ENCODE data around the gene MYO1D. TPM values are rescaled to one million over a fixed set of nuclear protein-coding genes. Genes with fewer than 3 reads are reported as not detected.
"Not testable (repeated sequence)": the region's sequence is repeated elsewhere in the genome, so short reads cannot be mapped to it uniquely, and the experiment has no call there.

MYO1D gene
- total RNA-seq, 1 donor from 2014 or later: 12.9 TPM

DNA sequence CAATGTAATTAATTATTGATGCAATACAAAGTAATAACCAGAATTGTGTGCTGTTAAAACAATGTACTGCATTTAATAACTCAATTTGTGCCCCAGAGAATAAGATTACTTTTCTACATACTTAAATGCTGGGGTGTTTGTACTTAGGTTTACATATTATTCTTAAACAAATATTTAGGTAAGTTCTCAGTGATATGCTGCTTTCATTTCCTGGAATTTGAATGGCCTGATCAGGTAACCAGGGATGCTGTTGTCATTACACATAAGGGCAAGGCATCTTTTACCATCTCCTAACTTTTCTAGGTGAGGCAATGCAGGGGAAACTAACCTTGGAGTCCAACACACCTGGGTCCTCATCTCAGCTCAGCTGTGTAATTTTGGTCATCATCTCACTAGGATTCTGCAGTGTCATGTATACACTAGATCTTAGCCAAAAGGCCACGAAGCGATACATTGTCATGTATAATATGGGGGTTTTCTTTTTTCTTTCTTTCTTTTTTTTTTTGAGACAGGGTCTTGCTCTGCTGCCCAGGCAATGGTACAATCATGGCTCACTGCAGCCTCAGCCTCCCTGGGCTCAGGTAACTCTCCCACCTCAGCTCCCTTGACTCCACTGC, 45.2 kb downstream of the MYO1D start:
- no peak for DNase-seq
- Mint-ChIP-seq H3K4me3 (no peak overlapping the region), H3K27ac (no peak overlapping the region), H3K4me1 (peaks cover 7% of the 10 kb centered on the region), H3K9me3 (no peaks in the 10 kb centered on the region), H3K36me3 (ENCODE audit: low read depth) (no peaks in the 10 kb centered on the region), H3K27me3 (peaks cover 21% of the 10 kb centered on the region)
- intact Hi-C loops (cut with micrococcal nuclease): no loop called here

DNA sequence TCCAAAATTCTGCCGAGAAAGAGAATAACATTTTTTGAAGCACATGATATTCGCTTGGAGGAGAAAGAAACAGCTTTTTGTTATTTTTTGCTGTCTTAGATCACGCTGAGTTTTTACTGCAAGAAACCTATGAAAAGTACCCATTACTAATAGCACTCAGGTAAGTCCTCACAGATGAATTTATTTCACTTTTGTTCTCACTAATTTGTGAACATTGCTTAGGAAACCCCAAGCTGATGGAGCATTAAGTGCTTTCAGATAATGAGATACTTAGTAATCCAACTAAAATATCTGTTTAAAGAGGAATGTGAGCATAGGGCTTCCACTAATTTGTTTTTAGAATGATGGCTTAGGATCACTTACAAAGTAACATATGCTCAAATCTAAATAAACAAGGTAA, 45.7 kb downstream of the MYO1D start:
- H3K4me3 Mint-ChIP-seq: no peak overlapping the region
- no peaks in the 10 kb centered on the region for H3K36me3 Mint-ChIP-seq (ENCODE audit: low read depth)
- peaks cover 21% of the 10 kb centered on the region for H3K27me3 Mint-ChIP-seq
- H3K27ac Mint-ChIP-seq: no peak overlapping the region
- no peaks in the 10 kb centered on the region for H3K9me3 Mint-ChIP-seq
- peaks cover 7% of the 10 kb centered on the region for H3K4me1 Mint-ChIP-seq
- intact Hi-C loops (cut with micrococcal nuclease): no loop called here
- DNase-seq: no peak

- peaks cover 7% of the 10 kb centered on the region for H3K4me1 Mint-ChIP-seq
- intact Hi-C loops (cut with micrococcal nuclease): loop anchor here (5.0 kb wide), 1 partner anchor 33 kb away; no protein-coding TSS in a partner anchor
- no peak overlapping the region for H3K27ac Mint-ChIP-seq
- no peaks in the 10 kb centered on the region for H3K36me3 Mint-ChIP-seq (ENCODE audit: low read depth)
- no peak overlapping the region for H3K4me3 Mint-ChIP-seq
- no peak for DNase-seq
- H3K9me3 Mint-ChIP-seq: no peaks in the 10 kb centered on the region
- peaks cover 27% of the 10 kb centered on the region for H3K27me3 Mint-ChIP-seq
These were observed 48.1 kb downstream of the MYO1D start for GRCh38 chr17:32828822-32829221.

GRCh38 chr17:32827227-32827626, 49.7 kb downstream of the MYO1D start:
- H3K4me3 Mint-ChIP-seq: no peak overlapping the region
- intact Hi-C loops (cut with micrococcal nuclease): loop anchor here (5.0 kb wide), 1 partner anchor 35 kb away; no protein-coding TSS in a partner anchor
- H3K36me3 Mint-ChIP-seq (ENCODE audit: low read depth): no peaks in the 10 kb centered on the region
- H3K9me3 Mint-ChIP-seq: no peaks in the 10 kb centered on the region
- H3K27me3 Mint-ChIP-seq: peaks cover 23% of the 10 kb centered on the region
- H3K27ac Mint-ChIP-seq: no peak overlapping the region
- peaks cover 7% of the 10 kb centered on the region for H3K4me1 Mint-ChIP-seq
- no peak for DNase-seq

DNA sequence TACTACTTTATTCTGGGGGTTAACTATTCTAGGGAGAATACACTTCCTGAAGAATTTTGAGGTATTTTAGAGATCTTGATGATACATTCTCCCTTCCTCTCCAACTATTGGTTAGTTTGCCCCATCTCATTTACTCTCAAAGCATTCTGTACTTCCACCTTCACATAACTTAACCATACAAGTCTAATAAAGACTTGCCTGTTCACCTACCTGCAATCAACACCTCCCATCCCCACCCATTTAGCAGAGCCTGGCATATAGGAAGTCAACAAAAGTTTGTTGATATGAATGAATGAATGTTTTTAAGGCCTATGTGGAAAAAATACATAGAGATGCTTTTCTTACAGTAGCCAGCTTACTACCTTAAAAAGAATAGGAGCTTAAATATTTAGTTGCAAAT, 50.8 kb downstream of the MYO1D start:
- no peak overlapping the region for H3K27ac Mint-ChIP-seq
- H3K4me1 Mint-ChIP-seq: peaks cover 7% of the 10 kb centered on the region
- H3K4me3 Mint-ChIP-seq: no peak overlapping the region
- no peak for DNase-seq
- peaks cover 5% of the 10 kb centered on the region for H3K9me3 Mint-ChIP-seq
- intact Hi-C loops (cut with micrococcal nuclease): loop anchor here (5.0 kb wide), 1 partner anchor 36 kb away; no protein-coding TSS in a partner anchor
- peaks cover under 1% of the 10 kb centered on the region for H3K36me3 Mint-ChIP-seq (ENCODE audit: low read depth)
- peaks cover 29% of the 10 kb centered on the region for H3K27me3 Mint-ChIP-seq

DNA sequence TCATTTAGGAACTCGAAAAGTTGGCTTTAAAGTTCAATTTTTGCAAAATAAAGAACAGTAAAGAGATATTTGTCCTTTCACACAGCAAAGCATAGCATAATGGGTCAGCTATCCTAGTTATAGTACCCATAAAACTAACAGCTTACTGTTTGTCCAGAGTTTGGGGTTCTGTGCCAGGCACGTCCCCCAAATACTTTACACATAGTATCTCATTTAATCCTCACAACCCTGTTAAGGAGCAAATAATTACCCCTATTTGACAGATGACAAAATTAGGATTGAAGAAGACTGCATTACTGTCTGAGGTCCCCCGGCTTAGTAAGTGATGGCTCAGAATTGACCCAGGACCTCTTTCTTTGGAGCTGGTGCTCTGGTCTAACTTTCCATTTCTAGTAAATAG, 52.6 kb downstream of the MYO1D start:
- DNase-seq: no peak
- peaks cover 40% of the 10 kb centered on the region for H3K27me3 Mint-ChIP-seq
- H3K4me1 Mint-ChIP-seq: peaks cover 7% of the 10 kb centered on the region
- H3K36me3 Mint-ChIP-seq (ENCODE audit: low read depth): peaks cover 2% of the 10 kb centered on the region
- peaks cover 7% of the 10 kb centered on the region for H3K9me3 Mint-ChIP-seq
- no peak overlapping the region for H3K27ac Mint-ChIP-seq
- intact Hi-C loops (cut with micrococcal nuclease): no loop called here
- H3K4me3 Mint-ChIP-seq: no peak overlapping the region

DNA sequence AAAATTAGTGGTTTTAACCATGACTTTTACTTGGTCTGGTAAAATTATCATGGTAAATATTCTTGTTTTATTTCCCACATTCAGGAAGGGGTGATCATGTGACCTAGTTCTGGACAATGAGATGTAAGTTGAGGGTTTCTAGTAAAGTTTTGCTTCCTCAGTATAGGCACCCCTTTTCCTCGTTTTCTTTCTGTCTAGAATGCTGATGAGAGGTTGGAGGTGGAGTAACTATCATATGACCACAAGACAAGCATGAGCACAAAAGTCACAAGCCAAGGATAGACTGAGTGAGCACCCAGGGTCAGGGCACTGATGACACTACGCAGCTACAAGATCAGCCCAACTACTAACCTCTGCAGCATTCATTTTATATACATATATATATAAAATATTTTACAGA, 53.9 kb downstream of the MYO1D start:
- peaks cover 6% of the 10 kb centered on the region for H3K4me1 Mint-ChIP-seq
- H3K4me3 Mint-ChIP-seq: no peak overlapping the region
- no peak for DNase-seq
- intact Hi-C loops (cut with micrococcal nuclease): no loop called here
- H3K9me3 Mint-ChIP-seq: peaks cover 7% of the 10 kb centered on the region
- peaks cover 41% of the 10 kb centered on the region for H3K27me3 Mint-ChIP-seq
- no peak overlapping the region for H3K27ac Mint-ChIP-seq
- H3K36me3 Mint-ChIP-seq (ENCODE audit: low read depth): peaks cover 2% of the 10 kb centered on the region

DNA sequence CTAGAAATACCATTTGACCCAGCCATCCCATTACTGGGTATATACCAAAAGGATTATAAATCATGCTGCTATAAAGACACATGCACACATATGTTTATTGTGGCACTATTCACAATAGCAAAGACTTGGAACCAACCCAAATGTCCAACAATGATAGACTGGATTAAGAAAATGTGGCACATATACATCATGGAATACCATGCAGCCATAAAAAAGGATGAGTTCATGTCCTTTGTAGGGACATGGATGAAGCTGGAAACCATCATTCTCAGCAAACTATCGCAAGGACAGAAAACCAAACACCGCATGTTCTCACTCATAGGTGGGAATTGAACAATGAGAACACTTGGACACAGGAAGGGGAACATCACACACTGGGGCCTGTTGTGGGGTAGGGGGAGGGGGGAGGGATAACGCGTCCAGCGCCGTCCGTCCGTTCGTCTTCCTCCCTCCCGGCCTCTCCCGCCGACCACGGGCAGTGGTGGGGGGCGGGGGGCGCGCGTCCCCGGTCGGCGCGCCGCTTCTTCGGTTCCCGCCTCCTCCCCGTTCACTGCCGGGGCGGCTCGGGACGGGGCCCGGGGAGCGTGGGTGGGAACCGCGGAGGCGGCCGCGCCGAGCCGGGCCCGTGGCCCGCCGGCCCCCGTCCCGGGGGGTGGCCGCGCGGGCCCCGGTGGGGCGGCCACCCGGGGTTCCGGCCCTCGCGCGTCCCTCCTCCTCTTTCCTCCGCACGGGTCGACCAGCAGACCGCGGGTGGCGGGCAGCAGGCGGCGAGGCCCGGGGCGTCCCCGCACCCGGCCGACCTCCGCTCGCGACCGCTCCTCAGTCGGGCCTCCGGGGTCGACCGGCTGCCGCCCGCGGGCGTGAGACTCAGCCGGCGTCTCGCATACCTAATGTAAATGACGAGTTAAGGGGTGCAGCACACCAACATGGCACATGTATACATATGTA, 54.7 kb downstream of the MYO1D start:
- H3K36me3 Mint-ChIP-seq (ENCODE audit: low read depth); H3K27ac Mint-ChIP-seq; H3K4me3 Mint-ChIP-seq; intact Hi-C loops (cut with micrococcal nuclease); H3K9me3 Mint-ChIP-seq; H3K4me1 Mint-ChIP-seq: not testable (repeated sequence)
- DNase-seq: peak; percentile 64
- peaks cover 40% of the 10 kb centered on the region for H3K27me3 Mint-ChIP-seq

DNA sequence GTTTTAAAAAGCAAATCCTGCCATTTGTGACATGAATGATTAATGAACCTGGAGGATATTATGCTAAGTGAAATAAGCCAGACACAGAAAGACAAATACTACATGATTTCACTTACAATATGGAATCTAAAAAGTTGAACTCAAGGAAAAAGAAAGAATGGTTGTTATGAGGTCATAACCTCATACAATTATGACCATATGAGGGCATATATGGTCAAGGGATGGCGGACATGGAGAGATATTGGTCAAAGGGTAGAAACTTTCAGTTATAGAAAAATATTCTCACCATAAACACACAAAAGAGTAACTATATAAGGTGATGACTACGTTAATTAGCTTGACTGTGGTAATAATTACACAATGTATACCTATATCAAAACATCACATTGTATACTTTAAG, 56.5 kb downstream of the MYO1D start:
- peaks cover 36% of the 10 kb centered on the region for H3K27me3 Mint-ChIP-seq
- peaks cover 2% of the 10 kb centered on the region for H3K36me3 Mint-ChIP-seq (ENCODE audit: low read depth)
- H3K27ac Mint-ChIP-seq: no peak overlapping the region
- H3K4me3 Mint-ChIP-seq: no peak overlapping the region
- DNase-seq: no peak
- intact Hi-C loops (cut with micrococcal nuclease): no loop called here
- H3K4me1 Mint-ChIP-seq: peaks cover 2% of the 10 kb centered on the region
- peaks cover 7% of the 10 kb centered on the region for H3K9me3 Mint-ChIP-seq

- Mint-ChIP-seq H3K4me1 (peaks cover 3% of the 10 kb centered on the region), H3K9me3 (peaks cover 7% of the 10 kb centered on the region), H3K27me3 (peaks cover 31% of the 10 kb centered on the region), H3K27ac (no peak overlapping the region), H3K4me3 (no peak overlapping the region), H3K36me3 (ENCODE audit: low read depth) (peaks cover 2% of the 10 kb centered on the region)
- no peak for DNase-seq
- intact Hi-C loops (cut with micrococcal nuclease): no loop called here
These were observed 57.1 kb downstream of the MYO1D start for GRCh38 chr17:32819787-32820186.

- Mint-ChIP-seq H3K4me3 (no peak overlapping the region), H3K27me3 (peaks cover 29% of the 10 kb centered on the region), H3K4me1 (peaks cover 5% of the 10 kb centered on the region), H3K9me3 (peaks cover 7% of the 10 kb centered on the region), H3K36me3 (ENCODE audit: low read depth) (peaks cover 2% of the 10 kb centered on the region), H3K27ac (no peak overlapping the region)
- DNase-seq: no peak
- intact Hi-C loops (cut with micrococcal nuclease): no loop called here
These were observed 57.9 kb downstream of the MYO1D start for GRCh38 chr17:32819035-32819434.

DNA sequence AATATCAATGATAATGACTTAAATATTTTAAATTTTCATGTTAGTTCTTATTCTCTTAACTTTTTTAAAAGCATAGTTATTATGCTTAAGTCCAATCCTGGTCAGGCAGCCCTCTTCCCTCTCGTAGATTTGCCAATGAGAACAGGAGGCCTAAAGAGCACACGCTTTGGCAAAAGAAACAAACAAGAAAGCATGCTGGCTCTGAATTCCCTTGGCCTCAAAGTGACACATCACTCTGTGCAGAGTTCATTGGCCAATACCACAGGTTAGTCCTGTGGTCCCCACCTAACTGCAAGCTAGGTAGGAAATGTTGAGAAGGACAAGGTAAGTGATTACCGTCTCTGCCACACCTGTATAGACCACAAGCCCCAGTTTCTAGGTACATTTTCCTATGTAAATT, 61.5 kb downstream of the MYO1D start:
- DNase-seq: no peak
- intact Hi-C loops (cut with micrococcal nuclease): no loop called here
- Mint-ChIP-seq H3K27ac (no peak overlapping the region), H3K4me3 (no peak overlapping the region), H3K4me1 (peaks cover 5% of the 10 kb centered on the region), H3K36me3 (ENCODE audit: low read depth) (no peaks in the 10 kb centered on the region), H3K9me3 (no peaks in the 10 kb centered on the region), H3K27me3 (peaks cover 13% of the 10 kb centered on the region)

DNA sequence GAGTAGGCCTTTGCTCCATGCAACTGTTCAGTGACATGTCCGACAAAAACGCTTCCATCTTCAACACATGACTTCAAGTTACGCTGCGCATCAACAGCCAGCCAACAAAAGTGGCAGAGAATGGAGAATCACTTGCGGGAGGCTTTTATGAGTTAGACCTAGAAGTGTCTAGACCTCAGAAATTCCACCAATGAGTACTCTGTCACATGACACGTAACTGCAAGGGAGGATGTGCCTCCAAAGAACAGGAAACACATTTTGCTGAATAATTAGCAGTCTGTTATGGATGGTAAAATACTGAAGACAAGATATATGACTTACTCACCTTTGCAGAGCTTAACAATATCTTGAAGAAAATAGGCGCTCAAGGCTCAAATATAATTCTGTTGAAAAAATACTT, 62.1 kb downstream of the MYO1D start:
- no peak for DNase-seq
- intact Hi-C loops (cut with micrococcal nuclease): no loop called here
- no peak overlapping the region for H3K27ac Mint-ChIP-seq
- H3K4me1 Mint-ChIP-seq: peaks cover 8% of the 10 kb centered on the region
- H3K27me3 Mint-ChIP-seq: peaks cover 9% of the 10 kb centered on the region
- no peaks in the 10 kb centered on the region for H3K9me3 Mint-ChIP-seq
- no peaks in the 10 kb centered on the region for H3K36me3 Mint-ChIP-seq (ENCODE audit: low read depth)
- H3K4me3 Mint-ChIP-seq: no peak overlapping the region

DNA sequence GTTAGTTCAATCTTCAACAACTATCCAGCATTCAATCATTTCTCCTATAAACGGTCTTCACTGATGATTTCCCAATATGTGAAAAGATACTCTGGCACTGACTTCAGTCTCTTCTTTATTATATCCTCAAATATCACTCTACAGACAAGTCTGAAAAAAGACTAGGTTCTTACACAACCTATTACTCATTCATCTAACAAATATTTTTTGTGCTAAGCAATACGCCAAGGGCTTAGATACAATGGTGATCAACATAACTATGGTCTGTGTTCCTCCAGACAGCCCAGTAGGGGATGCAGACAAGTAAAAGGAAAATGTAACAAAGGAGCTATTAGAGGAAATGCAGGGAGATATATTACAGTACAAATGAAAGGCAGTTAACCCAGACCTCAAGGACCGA, 63.9 kb downstream of the MYO1D start:
- intact Hi-C loops (cut with micrococcal nuclease): no loop called here
- H3K9me3 Mint-ChIP-seq: no peaks in the 10 kb centered on the region
- no peak for DNase-seq
- H3K27me3 Mint-ChIP-seq: peaks cover 3% of the 10 kb centered on the region
- H3K4me3 Mint-ChIP-seq: no peak overlapping the region
- H3K27ac Mint-ChIP-seq: no peak overlapping the region
- H3K4me1 Mint-ChIP-seq: peaks cover 6% of the 10 kb centered on the region
- no peaks in the 10 kb centered on the region for H3K36me3 Mint-ChIP-seq (ENCODE audit: low read depth)

Measured in activated CD4-positive, alpha-beta T cell treated with anti-CD3 and anti-CD28 coated beads, Interleukin-2, amount 10 ng/mL, durations not matched to agents 24 days and 14 days (primary cell).